A549 (cell line): Measurements from ENCODE around the gene ZFHX2. TPM values are rescaled to one million over a fixed set of nuclear protein-coding genes. Genes with fewer than 3 reads are reported as not detected.

Experiments used
- ATAC-seq, 2 experiments: fragments of 200-7000 bp in 1 of 2; fragments of >200 bp in 1 of 2; cut with Nextera tagmentation in 1 of 2; cut with Tn5 transposase in 1 of 2; 3 replicates each; pipeline versions ENCODE4 v1.8.0 to v1.9.1; 2018 to 2020; ENCODE audit warnings: mild to moderate bottlenecking in 1 of 2, moderate library complexity in 1 of 2
- CTCF ChIA-PET: fragments of 300-600 bp; sonication (Branson Sonifier 250); formaldehyde crosslinking; extraction: SDS; loops from one replicate; lab custom pipeline; 2021; ENCODE audit warnings: antibody characterized with exemption, inconsistent platforms; lab: Yijun Ruan, JAX
- POLR2A ChIA-PET: fragments of 350-600 bp; formaldehyde crosslinking; extraction: SDS; loops from one replicate; lab custom pipeline; 2021; ENCODE audit warnings: antibody characterized with exemption, inconsistent platforms; lab: Yijun Ruan, JAX
- DNase-seq, 2 experiments: peaks; one replicate each; pipeline versions ENCODE4 v3.0.0 to v3.0.0-alpha.2; 2011 to 2016; ENCODE audit warnings: low read depth in 1 of 2, low spot score in 1 of 2
- FAIRE-seq: peaks from 2 replicates; lab custom pipeline; 2011; peaks lifted over from hg19 to GRCh38; lab: Jason Lieb, UNC
- H3K27ac ChIP-seq, 2 experiments: fragments of >200 bp; sonication (Bioruptor Twin); formaldehyde crosslinking; 3 replicates each; pipeline ENCODE4 v1.5.1; 2016 to 2017
- H3K4me1 ChIP-seq: fragments of >200 bp; sonication (Bioruptor Twin); formaldehyde crosslinking; 3 replicates; pipeline ENCODE4 v1.6.1; 2016
- H3K4me2 ChIP-seq: fragments of >200 bp; sonication (Bioruptor Twin); formaldehyde crosslinking; 3 replicates; pipeline ENCODE4 v1.6.1; 2016
- H3K4me3 ChIP-seq: fragments of >200 bp; sonication (Bioruptor Twin); formaldehyde crosslinking; 3 replicates; pipeline ENCODE4 v1.5.1; 2016
- H3K9me3 ChIP-seq: fragments of >200 bp; sonication (Bioruptor Twin); formaldehyde crosslinking; 3 replicates; pipeline ENCODE4 v1.6.1; 2016
- CBX8 ChIP-seq: fragments of 200-600 bp; sonication (generic); IDR thresholded peaks from 2 replicates; pipeline ENCODE4 v1.6.1; 2016
- CTCF ChIP-seq: fragments of >200 bp; sonication (Bioruptor Twin); formaldehyde crosslinking; IDR thresholded peaks from 3 replicates; pipeline ENCODE4 v1.5.1; 2016
- EHF ChIP-seq: fragments of 250-450 bp; sonication (Bioruptor Pico); IDR thresholded peaks from 2 replicates; pipeline ENCODE4 v1.5.0; 2020; ENCODE audit warnings: mild to moderate bottlenecking
- ELK1 ChIP-seq: fragments of 150-350 bp; IDR thresholded peaks from 2 replicates; pipeline ENCODE4 v1.6.1; 2014; ENCODE audit warnings: low read depth, mild to moderate bottlenecking, low read length
- ESRRA ChIP-seq: fragments of 150-350 bp; IDR thresholded peaks from 2 replicates; pipeline ENCODE4 v1.6.1; 2014; ENCODE audit warnings: mild to moderate bottlenecking, low read length, borderline replicate concordance
- FOSB ChIP-seq: fragments of 250-450 bp; sonication (Bioruptor Pico); IDR thresholded peaks from 2 replicates; pipeline ENCODE4 v1.5.0; 2020; ENCODE audit warnings: mild to moderate bottlenecking, moderate library complexity
- FOXS1 ChIP-seq: fragments of 250-450 bp; sonication (Bioruptor Pico); IDR thresholded peaks from 2 replicates; pipeline ENCODE4 v1.5.0; 2020; ENCODE audit warnings: mild to moderate bottlenecking, moderate library complexity
- GATA3 ChIP-seq: IDR thresholded peaks from 2 replicates; pipeline ENCODE4 v1.6.1; 2012; ENCODE audit warnings: borderline replicate concordance
- HOXB5 ChIP-seq: fragments of 250-450 bp; sonication (Bioruptor Pico); IDR thresholded peaks from 2 replicates; pipeline ENCODE4 v1.5.0; 2020; ENCODE audit warnings: mild to moderate bottlenecking, moderate library complexity
- JUN ChIP-seq, 2 experiments: fragments of >200 bp; sonication (Bioruptor Twin); formaldehyde crosslinking; IDR thresholded peaks; 2 replicates in 1 of 2; 3 replicates in 1 of 2; pipeline ENCODE4 v1.6.1; 2016 to 2017
- KDM5A ChIP-seq: fragments of 200-600 bp; sonication (generic); IDR thresholded peaks from 2 replicates; pipeline ENCODE4 v1.6.1; 2016; ENCODE audit warnings: antibody characterized with exemption, mild to moderate bottlenecking
- MYC ChIP-seq: IDR thresholded peaks from 2 replicates; pipeline ENCODE4 v1.6.1; 2012; ENCODE audit warnings: mild to moderate bottlenecking, inconsistent platforms, low read length, improper control_type of control experiment, borderline replicate concordance
- NR3C1 ChIP-seq: fragments of >200 bp; sonication (Bioruptor Twin); formaldehyde crosslinking; IDR thresholded peaks from 3 replicates; pipeline ENCODE4 v1.6.1; 2017
- POLR2A ChIP-seq: IDR thresholded peaks from 2 replicates; pipeline ENCODE4 v1.6.1; 2012; ENCODE audit warnings: mild to moderate bottlenecking, low read length
- RARB ChIP-seq: fragments of 250-450 bp; sonication (Bioruptor Pico); IDR thresholded peaks from 2 replicates; pipeline ENCODE4 v1.8.0; 2021; ENCODE audit warnings: mild to moderate bottlenecking, moderate library complexity
- RFX5 ChIP-seq: fragments of 450-650 bp; IDR thresholded peaks from 2 replicates; pipeline ENCODE4 v1.7.1; 2014; ENCODE audit warnings: antibody characterized with exemption, mild to moderate bottlenecking, moderate library complexity
- SMC3 ChIP-seq: fragments of >200 bp; sonication (Bioruptor Twin); formaldehyde crosslinking; IDR thresholded peaks from 3 replicates; pipeline ENCODE4 v1.6.1; 2018; ENCODE audit warnings: inconsistent platforms
- SREBF2 ChIP-seq: fragments of 450-650 bp; IDR thresholded peaks from 2 replicates; pipeline ENCODE4 v1.6.1; 2014; ENCODE audit warnings: mild to moderate bottlenecking, moderate library complexity
- WGBS: methylation state at CpG from one replicate; pipeline ENCODE4 v1.1.6; 2017; ENCODE audit errors: missing lambda C conversion rate; 5-methylcytosine and 5-hydroxymethylcytosine counted together
- polyA plus RNA-seq, 4 experiments: library from polyadenylated mRNA; depleted of rRNA in 3 of 4; stranded (reverse); fragments of >200 nt; fragmentation: RNase III in 1 of 4; extraction: RNeasy Plus Mini Kit Qiagen cat#74134 plus additional on column Dnase treatment in 1 of 4; gene quantifications; 2 replicates in 3 of 4; 3 replicates in 1 of 4; pipeline ENCODE4 v1.2.3, GENCODE V29; 2011 to 2017
- TF ChIP-seq, protein P1 (sequence below): fragments of 450-650 bp; IDR thresholded peaks from 2 replicates; pipeline ENCODE4 v1.6.1; 2014; ENCODE audit warnings: antibody characterized with exemption
- TF ChIP-seq, protein P2 (sequence below): IDR thresholded peaks from 2 replicates; pipeline ENCODE4 v1.6.1; 2012; ENCODE audit warnings: low read depth, borderline replicate concordance
- TF ChIP-seq, protein P3 (sequence below): fragments of 250-450 bp; sonication (Bioruptor Pico); IDR thresholded peaks from 2 replicates; pipeline ENCODE4 v1.5.0; 2021; ENCODE audit warnings: mild to moderate bottlenecking, moderate library complexity, borderline replicate concordance

ZFHX2 gene
- polyA plus RNA-seq, 2 of the 4 experiments (the other 2 are of a cell fraction), result 0.34 to 1.1 TPM

- no peak for DNase-seq
- H3K4me2 ChIP-seq, result no peak overlapping the region
- CTCF ChIA-PET, result interaction anchor here (0.9 to 5.0 kb wide), 10 partner anchors 9 to 777 kb away, joined by 3 to 34 read pairs (median 3); partner anchors contain the start of gene CIDEB
- TF ChIP-seq CTCF (no peak), SMC3 (no peak), SREBF2 (no peak), FOSB (CRISPR knock-in tag) (no peak)
- TF ChIP-seq, all 56 proteins: peak for 0
- no peak overlapping the region for H3K27ac ChIP-seq
- H3K9me3 ChIP-seq, result no peaks in the 10 kb centered on the region
- 75% methylated on average over 10 of the region's 10 CpGs for WGBS
- POLR2A ChIA-PET, result no interaction called here
- no peaks in the 10 kb centered on the region for H3K4me1 ChIP-seq
- FAIRE-seq (no peak), ATAC-seq (no peak)
- H3K4me3 ChIP-seq, result no peak overlapping the region
Measured at GRCh38 chr14:23530375-23531055, 21.1 kb downstream of the ZFHX2 start.

DNA sequence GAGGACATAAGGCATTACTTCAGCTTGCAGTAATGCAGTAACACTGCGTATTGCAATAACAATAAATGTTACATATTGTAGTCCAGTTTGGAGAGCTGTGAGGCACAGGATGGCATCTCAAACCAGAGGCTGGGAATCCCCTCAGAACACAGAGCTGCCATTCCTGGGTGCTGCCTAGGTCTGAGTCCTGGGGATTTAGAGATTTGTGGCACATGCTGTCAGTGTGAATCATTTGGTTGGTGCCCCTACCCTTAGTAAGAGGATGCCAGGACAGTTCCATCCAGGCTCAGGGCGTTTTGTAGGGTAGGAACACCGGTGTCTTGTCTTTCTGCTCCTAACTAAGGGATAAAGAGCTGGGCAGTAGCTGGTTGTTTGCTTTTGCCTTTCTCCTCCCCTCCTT lies 22.5 kb downstream of the ZFHX2 start:
- H3K4me2 ChIP-seq, result no peak overlapping the region
- no peak overlapping the region for H3K4me3 ChIP-seq
- TF ChIP-seq HOXB5 (CRISPR knock-in tag) (no peak), CBX8 (no peak), FOXS1 (no peak), GATA3 (no peak), ESRRA (no peak), POLR2A (no peak), SREBF2 (no peak), KDM5A (no peak), JUN (IDR thresholded peaks at IDR 0.05) (no peak), MYC (no peak), NR3C1 (no peak), RARB (no peak), EHF (no peak), ELK1 (no peak), RFX5 (no peak)
- TF ChIP-seq, protein P1, sequence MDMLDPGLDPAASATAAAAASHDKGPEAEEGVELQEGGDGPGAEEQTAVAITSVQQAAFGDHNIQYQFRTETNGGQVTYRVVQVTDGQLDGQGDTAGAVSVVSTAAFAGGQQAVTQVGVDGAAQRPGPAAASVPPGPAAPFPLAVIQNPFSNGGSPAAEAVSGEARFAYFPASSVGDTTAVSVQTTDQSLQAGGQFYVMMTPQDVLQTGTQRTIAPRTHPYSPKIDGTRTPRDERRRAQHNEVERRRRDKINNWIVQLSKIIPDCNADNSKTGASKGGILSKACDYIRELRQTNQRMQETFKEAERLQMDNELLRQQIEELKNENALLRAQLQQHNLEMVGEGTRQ, result no peak
- TF ChIP-seq, protein P2, sequence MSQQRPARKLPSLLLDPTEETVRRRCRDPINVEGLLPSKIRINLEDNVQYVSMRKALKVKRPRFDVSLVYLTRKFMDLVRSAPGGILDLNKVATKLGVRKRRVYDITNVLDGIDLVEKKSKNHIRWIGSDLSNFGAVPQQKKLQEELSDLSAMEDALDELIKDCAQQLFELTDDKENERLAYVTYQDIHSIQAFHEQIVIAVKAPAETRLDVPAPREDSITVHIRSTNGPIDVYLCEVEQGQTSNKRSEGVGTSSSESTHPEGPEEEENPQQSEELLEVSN, result no peak
- TF ChIP-seq, protein P3, sequence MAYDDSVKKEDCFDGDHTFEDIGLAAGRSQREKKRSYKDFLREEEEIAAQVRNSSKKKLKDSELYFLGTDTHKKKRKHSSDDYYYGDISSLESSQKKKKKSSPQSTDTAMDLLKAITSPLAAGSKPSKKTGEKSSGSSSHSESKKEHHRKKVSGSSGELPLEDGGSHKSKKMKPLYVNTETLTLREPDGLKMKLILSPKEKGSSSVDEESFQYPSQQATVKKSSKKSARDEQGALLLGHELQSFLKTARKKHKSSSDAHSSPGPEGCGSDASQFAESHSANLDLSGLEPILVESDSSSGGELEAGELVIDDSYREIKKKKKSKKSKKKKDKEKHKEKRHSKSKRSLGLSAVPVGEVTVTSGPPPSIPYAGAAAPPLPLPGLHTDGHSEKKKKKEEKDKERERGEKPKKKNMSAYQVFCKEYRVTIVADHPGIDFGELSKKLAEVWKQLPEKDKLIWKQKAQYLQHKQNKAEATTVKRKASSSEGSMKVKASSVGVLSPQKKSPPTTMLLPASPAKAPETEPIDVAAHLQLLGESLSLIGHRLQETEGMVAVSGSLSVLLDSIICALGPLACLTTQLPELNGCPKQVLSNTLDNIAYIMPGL, result no peak
- ChIA-PET POLR2A (no interaction called here), CTCF (interaction anchor here (1.1 to 5.0 kb wide), 8 partner anchors 11 to 54 kb away, joined by 3 to 34 read pairs (median 5); no protein-coding TSS in a partner anchor)
- ATAC-seq, result no peak
- WGBS, result 68% methylated on average over 3 of the region's 3 CpGs
- no peak for DNase-seq
- no peaks in the 10 kb centered on the region for H3K4me1 ChIP-seq
- FAIRE-seq, result no peak
- no peaks in the 10 kb centered on the region for H3K9me3 ChIP-seq
- H3K27ac ChIP-seq, result no peak overlapping the region
